HEK293 (cell line): Measurements from ENCODE around the gene TSGA10IP.
A peak's percentile ranks its signal among the peaks of the same experiment; 100 is the strongest.

Experiments
- GLI4 ChIP-seq: fragments of 450-650 bp; formaldehyde crosslinking; IDR thresholded peaks from 2 replicates; pipeline ENCODE4 v1.5.1; 2016; ENCODE audit warnings: missing biosample characterization, missing genetic modification characterization
- GLIS1 ChIP-seq: fragments of 450-650 bp; formaldehyde crosslinking; IDR thresholded peaks from 2 replicates; pipeline ENCODE4 v1.5.1; 2016; ENCODE audit warnings: missing biosample characterization, missing genetic modification characterization
- KLF10 ChIP-seq: fragments of 450-650 bp; IDR thresholded peaks from 2 replicates; pipeline ENCODE4 v1.5.1; 2018; ENCODE audit warnings: missing biosample characterization, mild to moderate bottlenecking, missing genetic modification characterization
- KLF16 ChIP-seq: fragments of 450-650 bp; formaldehyde crosslinking; IDR thresholded peaks from 2 replicates; pipeline ENCODE4 v1.5.1; 2017; ENCODE audit warnings: missing biosample characterization, missing genetic modification characterization
- KLF8 ChIP-seq: fragments of 450-650 bp; formaldehyde crosslinking; IDR thresholded peaks from 2 replicates; pipeline ENCODE4 v1.5.1; 2016; ENCODE audit warnings: missing biosample characterization, missing genetic modification characterization
- MEIS1 ChIP-seq: sonication (generic); formaldehyde crosslinking; IDR thresholded peaks from 2 replicates; pipeline ENCODE4 v1.8.1; 2022; ENCODE audit warnings: missing genetic modification reagents, mild to moderate bottlenecking, borderline replicate concordance
- SCRT1 ChIP-seq: fragments of 450-650 bp; formaldehyde crosslinking; IDR thresholded peaks from 2 replicates; pipeline ENCODE4 v1.5.1; 2016; ENCODE audit warnings: missing biosample characterization, missing genetic modification characterization, borderline replicate concordance
- SP2 ChIP-seq: fragments of 450-650 bp; formaldehyde crosslinking; IDR thresholded peaks from 2 replicates; pipeline ENCODE4 v1.5.1; 2016; ENCODE audit warnings: missing biosample characterization, missing genetic modification characterization
- ZBTB21 ChIP-seq: fragments of 450-650 bp; formaldehyde crosslinking; IDR thresholded peaks from 2 replicates; pipeline ENCODE4 v1.5.1; 2017; ENCODE audit warnings: missing biosample characterization, missing genetic modification characterization
- ZBTB8A ChIP-seq: fragments of 450-650 bp; formaldehyde crosslinking; IDR thresholded peaks from 2 replicates; pipeline ENCODE4 v1.5.1; 2016; ENCODE audit warnings: missing biosample characterization, missing genetic modification characterization
- ZFHX2 ChIP-seq: fragments of 450-650 bp; formaldehyde crosslinking; conservative IDR thresholded peaks from 2 replicates; pipeline ENCODE4 v1.5.1; 2016; ENCODE audit warnings: missing biosample characterization, missing genetic modification characterization
- ZNF10 ChIP-seq: fragments of 450-650 bp; formaldehyde crosslinking; IDR thresholded peaks from 2 replicates; pipeline ENCODE4 v1.5.1; 2017; ENCODE audit warnings: missing biosample characterization, missing genetic modification characterization
- ZNF184 ChIP-seq: fragments of 450-650 bp; IDR thresholded peaks from 2 replicates; pipeline ENCODE4 v1.5.1; 2018; ENCODE audit warnings: missing biosample characterization, mild to moderate bottlenecking, missing genetic modification characterization
- ZNF266 ChIP-seq: fragments of 450-650 bp; formaldehyde crosslinking; IDR thresholded peaks from 2 replicates; pipeline ENCODE4 v1.5.1; 2016; ENCODE audit warnings: missing biosample characterization, missing genetic modification characterization, low read depth
- ZNF302 ChIP-seq: fragments of 450-650 bp; formaldehyde crosslinking; IDR thresholded peaks from 2 replicates; pipeline ENCODE4 v1.5.1; 2016; ENCODE audit warnings: missing biosample characterization, missing genetic modification characterization, low read depth
- ZNF335 ChIP-seq: fragments of 450-650 bp; formaldehyde crosslinking; conservative IDR thresholded peaks from 2 replicates; pipeline ENCODE4 v1.5.1; 2016; ENCODE audit warnings: missing biosample characterization, missing genetic modification characterization
- ZNF37A ChIP-seq: fragments of 450-650 bp; IDR thresholded peaks from 2 replicates; pipeline ENCODE4 v1.5.1; 2018; ENCODE audit warnings: missing biosample characterization, missing genetic modification characterization
- ZNF501 ChIP-seq: fragments of 450-650 bp; formaldehyde crosslinking; IDR thresholded peaks from 2 replicates; pipeline ENCODE4 v1.5.1; 2016; ENCODE audit warnings: missing biosample characterization, missing genetic modification characterization
- ZNF514 ChIP-seq: fragments of 450-650 bp; formaldehyde crosslinking; IDR thresholded peaks from 2 replicates; pipeline ENCODE4 v1.5.1; 2016; ENCODE audit warnings: missing biosample characterization, missing genetic modification characterization
- ZNF530 ChIP-seq: fragments of 450-650 bp; formaldehyde crosslinking; IDR thresholded peaks from 2 replicates; pipeline ENCODE4 v1.5.1; 2016; ENCODE audit warnings: low read depth, missing biosample characterization, missing genetic modification characterization
- ZNF664 ChIP-seq: fragments of 450-650 bp; formaldehyde crosslinking; IDR thresholded peaks from 2 replicates; pipeline ENCODE4 v1.5.1; 2016; ENCODE audit warnings: missing biosample characterization, missing genetic modification characterization
- ZNF791 ChIP-seq: fragments of 450-650 bp; formaldehyde crosslinking; IDR thresholded peaks from 2 replicates; pipeline ENCODE4 v1.5.1; 2016; ENCODE audit warnings: missing biosample characterization, missing genetic modification characterization
- ZXDB ChIP-seq: fragments of 450-650 bp; formaldehyde crosslinking; IDR thresholded peaks from 2 replicates; pipeline ENCODE4 v1.5.1; 2016; ENCODE audit warnings: missing biosample characterization, missing genetic modification characterization
- TF ChIP-seq, protein P1 (sequence below): fragments of 450-650 bp; formaldehyde crosslinking; IDR thresholded peaks from 2 replicates; pipeline ENCODE4 v1.5.1; 2016; ENCODE audit warnings: missing biosample characterization, missing genetic modification characterization
- TF ChIP-seq, protein P2 (sequence below): fragments of 450-650 bp; formaldehyde crosslinking; IDR thresholded peaks from 2 replicates; pipeline ENCODE4 v1.5.1; 2016; ENCODE audit warnings: missing biosample characterization, missing genetic modification characterization
- TF ChIP-seq, protein P3 (sequence below): fragments of 450-650 bp; IDR thresholded peaks from 2 replicates; pipeline ENCODE4 v1.5.1; 2018; ENCODE audit warnings: missing biosample characterization, mild to moderate bottlenecking, missing genetic modification characterization
- TF ChIP-seq, protein P4 (sequence below): fragments of 450-650 bp; formaldehyde crosslinking; optimal IDR thresholded peaks from 2 replicates; pipeline ENCODE3; 2016; ENCODE audit warnings: missing biosample characterization, mild to moderate bottlenecking, missing genetic modification characterization
- TF ChIP-seq, protein P5 (sequence below): fragments of 450-650 bp; formaldehyde crosslinking; IDR thresholded peaks from 2 replicates; pipeline ENCODE4 v1.5.0; 2017; ENCODE audit warnings: missing biosample characterization, missing genetic modification characterization, borderline replicate concordance
- TF ChIP-seq, protein P6 (sequence below): fragments of 450-650 bp; formaldehyde crosslinking; IDR thresholded peaks from 2 replicates; pipeline ENCODE4 v1.5.1; 2016; ENCODE audit warnings: missing biosample characterization, missing genetic modification characterization, low read depth

Gene TSGA10IP

DNA sequence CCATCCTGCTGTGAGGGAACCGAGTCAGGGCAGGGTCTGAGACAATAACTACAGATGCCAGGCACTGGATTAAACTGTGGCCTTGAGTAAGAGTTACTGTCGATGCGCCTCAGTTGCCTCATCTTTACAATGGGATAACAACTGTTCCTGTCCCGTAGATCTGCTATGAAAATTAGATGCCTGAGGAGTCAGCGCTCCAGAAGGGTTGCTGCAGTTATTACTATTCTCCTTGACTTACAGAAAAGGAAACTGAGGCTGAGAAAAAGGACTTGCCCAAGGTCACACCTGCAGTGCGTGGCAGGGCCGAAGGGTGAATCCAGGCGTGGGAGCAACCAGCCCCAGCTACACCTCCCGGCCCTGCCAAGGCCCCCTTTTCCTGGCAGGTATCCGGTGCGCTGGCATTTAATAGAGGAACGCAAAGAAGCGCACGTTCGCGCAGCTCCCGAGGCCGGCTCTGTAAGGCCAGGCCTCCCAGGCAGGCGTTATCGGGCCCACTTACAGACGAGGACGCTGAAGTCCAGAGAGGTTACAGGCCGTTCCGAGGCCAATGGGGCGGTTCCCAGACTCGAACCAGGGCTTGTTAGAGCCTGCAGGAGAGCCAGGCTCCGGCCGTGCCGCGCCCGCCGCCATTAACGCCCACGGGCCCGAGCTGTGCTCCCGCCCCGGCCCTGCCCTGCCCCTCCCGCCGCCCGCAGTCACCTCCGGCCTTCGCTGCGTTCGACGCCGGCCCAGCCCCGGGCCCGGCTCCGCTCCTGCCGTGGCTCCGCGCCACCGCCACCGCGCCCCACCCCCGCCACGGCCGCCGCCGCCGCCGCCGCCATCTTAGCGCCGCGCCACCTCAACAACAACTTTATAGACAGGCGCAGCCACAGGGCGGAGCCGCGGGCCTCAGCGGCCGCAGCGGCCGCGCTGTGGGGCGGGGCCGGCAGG is 26.8 kb upstream of the TSGA10IP start, which contains the start of gene C11orf68 (continued):
- TF ChIP-seq SP2 (tag by site-specific recombination) (peak; percentile 41), ZNF791 (tag by site-specific recombination) (no peak), ZFHX2 (tag by site-specific recombination) (0 out of 2 replicates have a peak, but pooled peaks have one; percentile 25), ZNF302 (no peak), ZNF514 (tag by site-specific recombination) (no peak), KLF8 (tag by site-specific recombination) (peak; percentile 58; the same call in 1 of the 2 replicates), SCRT1 (no peak), ZNF266 (tag by site-specific recombination) (no peak), GLIS1 (tag by site-specific recombination) (0 out of 2 replicates have a peak, but pooled peaks have one; percentile 14), ZNF530 (no peak), ZBTB21 (tag by site-specific recombination) (no peak), KLF10 (tag by site-specific recombination) (no peak; the same call in 1 of the 2 replicates), ZXDB (tag by site-specific recombination) (no peak), ZNF335 (tag by site-specific recombination) (peak; percentile 77), ZNF184 (no peak), ZNF37A (tag by site-specific recombination) (no peak), MEIS1 (no peak), ZNF10 (no peak), ZNF501 (no peak), GLI4 (tag by site-specific recombination) (no peak), ZNF664 (tag by site-specific recombination) (no peak), KLF16 (tag by site-specific recombination) (no peak), ZBTB8A (tag by site-specific recombination) (peak; percentile 38)
- TF ChIP-seq, protein P1, sequence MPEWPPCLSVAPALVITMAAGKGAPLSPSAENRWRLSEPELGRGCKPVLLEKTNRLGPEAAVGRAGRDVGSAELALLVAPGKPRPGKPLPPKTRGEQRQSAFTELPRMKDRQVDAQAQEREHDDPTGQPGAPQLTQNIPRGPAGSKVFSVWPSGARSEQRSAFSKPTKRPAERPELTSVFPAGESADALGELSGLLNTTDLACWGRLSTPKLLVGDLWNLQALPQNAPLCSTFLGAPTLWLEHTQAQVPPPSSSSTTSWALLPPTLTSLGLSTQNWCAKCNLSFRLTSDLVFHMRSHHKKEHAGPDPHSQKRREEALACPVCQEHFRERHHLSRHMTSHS (tag by site-specific recombination), result no peak
- TF ChIP-seq, protein P2, sequence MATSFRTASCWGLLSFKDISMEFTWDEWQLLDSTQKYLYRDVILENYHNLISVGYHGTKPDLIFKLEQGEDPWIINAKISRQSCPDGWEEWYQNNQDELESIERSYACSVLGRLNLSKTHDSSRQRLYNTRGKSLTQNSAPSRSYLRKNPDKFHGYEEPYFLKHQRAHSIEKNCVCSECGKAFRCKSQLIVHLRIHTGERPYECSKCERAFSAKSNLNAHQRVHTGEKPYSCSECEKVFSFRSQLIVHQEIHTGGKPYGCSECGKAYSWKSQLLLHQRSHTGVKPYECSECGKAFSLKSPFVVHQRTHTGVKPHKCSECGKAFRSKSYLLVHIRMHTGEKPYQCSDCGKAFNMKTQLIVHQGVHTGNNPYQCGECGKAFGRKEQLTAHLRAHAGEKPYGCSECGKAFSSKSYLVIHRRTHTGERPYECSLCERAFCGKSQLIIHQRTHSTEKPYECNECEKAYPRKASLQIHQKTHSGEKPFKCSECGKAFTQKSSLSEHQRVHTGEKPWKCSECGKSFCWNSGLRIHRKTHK (tag by site-specific recombination), result no peak
- TF ChIP-seq, protein P3, sequence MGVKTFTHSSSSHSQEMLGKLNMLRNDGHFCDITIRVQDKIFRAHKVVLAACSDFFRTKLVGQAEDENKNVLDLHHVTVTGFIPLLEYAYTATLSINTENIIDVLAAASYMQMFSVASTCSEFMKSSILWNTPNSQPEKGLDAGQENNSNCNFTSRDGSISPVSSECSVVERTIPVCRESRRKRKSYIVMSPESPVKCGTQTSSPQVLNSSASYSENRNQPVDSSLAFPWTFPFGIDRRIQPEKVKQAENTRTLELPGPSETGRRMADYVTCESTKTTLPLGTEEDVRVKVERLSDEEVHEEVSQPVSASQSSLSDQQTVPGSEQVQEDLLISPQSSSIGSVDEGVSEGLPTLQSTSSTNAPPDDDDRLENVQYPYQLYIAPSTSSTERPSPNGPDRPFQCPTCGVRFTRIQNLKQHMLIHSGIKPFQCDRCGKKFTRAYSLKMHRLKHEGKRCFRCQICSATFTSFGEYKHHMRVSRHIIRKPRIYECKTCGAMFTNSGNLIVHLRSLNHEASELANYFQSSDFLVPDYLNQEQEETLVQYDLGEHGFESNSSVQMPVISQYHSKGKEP, result no peak
- TF ChIP-seq, protein P4, sequence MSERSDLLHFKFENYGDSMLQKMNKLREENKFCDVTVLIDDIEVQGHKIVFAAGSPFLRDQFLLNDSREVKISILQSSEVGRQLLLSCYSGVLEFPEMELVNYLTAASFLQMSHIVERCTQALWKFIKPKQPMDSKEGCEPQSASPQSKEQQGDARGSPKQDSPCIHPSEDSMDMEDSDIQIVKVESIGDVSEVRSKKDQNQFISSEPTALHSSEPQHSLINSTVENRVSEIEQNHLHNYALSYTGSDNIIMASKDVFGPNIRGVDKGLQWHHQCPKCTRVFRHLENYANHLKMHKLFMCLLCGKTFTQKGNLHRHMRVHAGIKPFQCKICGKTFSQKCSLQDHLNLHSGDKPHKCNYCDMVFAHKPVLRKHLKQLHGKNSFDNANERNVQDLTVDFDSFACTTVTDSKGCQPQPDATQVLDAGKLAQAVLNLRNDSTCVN (tag by site-specific recombination), result peak; percentile 38
- TF ChIP-seq, protein P5, sequence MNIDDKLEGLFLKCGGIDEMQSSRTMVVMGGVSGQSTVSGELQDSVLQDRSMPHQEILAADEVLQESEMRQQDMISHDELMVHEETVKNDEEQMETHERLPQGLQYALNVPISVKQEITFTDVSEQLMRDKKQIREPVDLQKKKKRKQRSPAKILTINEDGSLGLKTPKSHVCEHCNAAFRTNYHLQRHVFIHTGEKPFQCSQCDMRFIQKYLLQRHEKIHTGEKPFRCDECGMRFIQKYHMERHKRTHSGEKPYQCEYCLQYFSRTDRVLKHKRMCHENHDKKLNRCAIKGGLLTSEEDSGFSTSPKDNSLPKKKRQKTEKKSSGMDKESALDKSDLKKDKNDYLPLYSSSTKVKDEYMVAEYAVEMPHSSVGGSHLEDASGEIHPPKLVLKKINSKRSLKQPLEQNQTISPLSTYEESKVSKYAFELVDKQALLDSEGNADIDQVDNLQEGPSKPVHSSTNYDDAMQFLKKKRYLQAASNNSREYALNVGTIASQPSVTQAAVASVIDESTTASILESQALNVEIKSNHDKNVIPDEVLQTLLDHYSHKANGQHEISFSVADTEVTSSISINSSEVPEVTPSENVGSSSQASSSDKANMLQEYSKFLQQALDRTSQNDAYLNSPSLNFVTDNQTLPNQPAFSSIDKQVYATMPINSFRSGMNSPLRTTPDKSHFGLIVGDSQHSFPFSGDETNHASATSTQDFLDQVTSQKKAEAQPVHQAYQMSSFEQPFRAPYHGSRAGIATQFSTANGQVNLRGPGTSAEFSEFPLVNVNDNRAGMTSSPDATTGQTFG (tag by site-specific recombination), result no peak
- TF ChIP-seq, protein P6, sequence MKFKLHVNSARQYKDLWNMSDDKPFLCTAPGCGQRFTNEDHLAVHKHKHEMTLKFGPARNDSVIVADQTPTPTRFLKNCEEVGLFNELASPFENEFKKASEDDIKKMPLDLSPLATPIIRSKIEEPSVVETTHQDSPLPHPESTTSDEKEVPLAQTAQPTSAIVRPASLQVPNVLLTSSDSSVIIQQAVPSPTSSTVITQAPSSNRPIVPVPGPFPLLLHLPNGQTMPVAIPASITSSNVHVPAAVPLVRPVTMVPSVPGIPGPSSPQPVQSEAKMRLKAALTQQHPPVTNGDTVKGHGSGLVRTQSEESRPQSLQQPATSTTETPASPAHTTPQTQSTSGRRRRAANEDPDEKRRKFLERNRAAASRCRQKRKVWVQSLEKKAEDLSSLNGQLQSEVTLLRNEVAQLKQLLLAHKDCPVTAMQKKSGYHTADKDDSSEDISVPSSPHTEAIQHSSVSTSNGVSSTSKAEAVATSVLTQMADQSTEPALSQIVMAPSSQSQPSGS (tag by site-specific recombination), result no peak
